Uterus (tissue), 4 donors: ENCODE results near the gene TSNAX. TPM values are rescaled to one million over a fixed set of nuclear protein-coding genes. Genes with fewer than 3 reads are reported as not detected.
"Not testable (repeated sequence)": the region's sequence is repeated elsewhere in the genome, so short reads cannot be mapped to it uniquely, and the experiment has no call there.

Source experiments
- DNase-seq, 2 donors: peaks; one replicate each; pipeline ENCODE4 v3.0.0-alpha.2; 2019 to 2020
- H3K27ac ChIP-seq, 2 donors: fragments of 200-600 bp; sonication (generic); 1 replicate in 1 of 2; 2 replicates in 1 of 2; pipeline ENCODE4 v1.5.1; 2016 to 2018
- H3K27me3 ChIP-seq, 2 donors: fragments of 200-600 bp; sonication (generic); one replicate each; pipeline ENCODE4 v1.5.1; 2018 to 2019; ENCODE audit warnings: control low read depth in 1 of 2
- H3K36me3 ChIP-seq, 2 donors: fragments of 200-600 bp; sonication (generic); one replicate each; pipeline ENCODE4 v1.5.1; 2019; ENCODE audit warnings: control low read depth in 1 of 2
- H3K4me1 ChIP-seq, 2 donors: fragments of 200-600 bp; sonication (generic); one replicate each; pipeline ENCODE4 v1.5.1; 2018 to 2019; ENCODE audit warnings: control low read depth in 1 of 2
- H3K4me3 ChIP-seq, 2 donors: fragments of 200-600 bp; sonication (generic); 1 replicate in 1 of 2; 2 replicates in 1 of 2; pipeline ENCODE4 v1.5.1; 2018 to 2019; ENCODE audit warnings: mild to moderate bottlenecking in 1 of 2
- H3K9me3 ChIP-seq, 2 donors: fragments of 200-600 bp; sonication (generic); one replicate each; pipeline ENCODE4 v1.5.1; 2019; ENCODE audit warnings: control low read depth in 1 of 2
- CTCF ChIP-seq, 4 experiments: fragments of 200-600 bp in 2 of 4; fragments of 450-650 bp in 2 of 4; sonication (generic) in 2 of 4; IDR thresholded peaks; one replicate each; pipeline ENCODE4 v1.5.1; 2016 to 2019; ENCODE audit warnings: antibody characterized with exemption in 4 of 4, mild to moderate bottlenecking in 2 of 4, moderate library complexity in 1 of 4
- POLR2A ChIP-seq, 2 donors: fragments of 450-650 bp; IDR thresholded peaks; one replicate each; pipeline ENCODE4 v1.6.1; 2016; ENCODE audit warnings: antibody characterized with exemption in 2 of 2, mild to moderate bottlenecking in 1 of 2, moderate library complexity in 1 of 2
- intact Hi-C: fragments of 100-400 bp; cut with DNase I; formaldehyde crosslinking; loops from one replicate; pipeline ENCODE4 v1.15.1; 2023; ENCODE audit warnings: low total_unique reads
- total RNA-seq, 4 donors: library from RNA; depleted of rRNA in 3 of 4; stranded (reverse); fragments of >200 nt in 3 of 4; gene quantifications; one replicate each; pipeline versions ENCODE4 v1.1.0 to v1.2.4, GENCODE V29; 2014 to 2023
- donor health status: DM: yes; HTN: yes; CAD: no.

Gene TSNAX
- total RNA-seq, 4 donors from 2014 or later, result 30.6 to 142 (median 63.9) TPM

DNA sequence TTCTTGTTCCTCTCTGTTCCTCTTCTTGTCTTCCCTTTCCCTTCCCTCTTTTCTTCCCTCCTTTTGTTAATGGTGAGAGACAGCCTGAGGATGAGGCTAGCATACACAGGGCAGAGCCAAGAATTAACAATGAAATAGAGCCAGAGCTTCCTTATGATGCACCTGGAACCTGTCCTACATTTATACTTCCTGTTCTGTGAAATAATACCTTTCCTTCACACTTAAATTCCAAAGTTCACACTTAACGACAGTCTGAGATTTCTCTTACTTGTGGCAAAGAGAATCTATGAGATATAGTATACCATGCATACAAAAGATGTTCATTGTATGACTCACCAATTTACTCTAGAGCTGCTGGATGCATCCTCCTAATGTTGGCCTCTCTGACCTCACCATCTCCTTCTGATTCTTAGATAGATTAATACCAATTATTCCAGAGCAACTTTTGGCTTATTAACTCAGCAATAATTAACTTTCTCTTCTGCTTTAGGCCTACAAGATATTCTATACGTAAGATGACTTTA lies 30.8 kb upstream of the TSNAX start:
- Histone ChIP-seq H3K4me1 (no peaks in the 10 kb centered on the region), H3K4me3 (no peak overlapping the region), H3K27me3 (no peaks in the 10 kb centered on the region), H3K9me3 (no peaks in the 10 kb centered on the region), H3K36me3 (no peaks in the 10 kb centered on the region), H3K27ac (no peak overlapping the region)
- intact Hi-C loops, result no loop called here
- TF ChIP-seq POLR2A (IDR thresholded peaks at IDR 0.05) (no peak), CTCF (IDR thresholded peaks at IDR 0.05) (no peak)
- DNase-seq, result no peak

GRCh38 chr1:231499148-231499763 lies 29.2 kb upstream of the TSNAX start:
- Histone ChIP-seq H3K36me3 (no peaks in the 10 kb centered on the region), H3K4me3 (no peak overlapping the region), H3K27ac (no peak overlapping the region), H3K4me1 (no peaks in the 10 kb centered on the region), H3K9me3 (no peaks in the 10 kb centered on the region), H3K27me3 (no peaks in the 10 kb centered on the region)
- intact Hi-C loops, result no loop called here
- TF ChIP-seq CTCF (IDR thresholded peaks at IDR 0.05), result no peak
- no peak for TF ChIP-seq POLR2A (IDR thresholded peaks at IDR 0.05)
- DNase-seq, result no peak

GRCh38 chr1:231500666-231501065 lies 27.8 kb upstream of the TSNAX start:
- no peak overlapping the region for H3K4me3 ChIP-seq
- H3K36me3 ChIP-seq, result no peaks in the 10 kb centered on the region
- no peaks in the 10 kb centered on the region for H3K27me3 ChIP-seq
- no peak for DNase-seq
- H3K9me3 ChIP-seq, result no peaks in the 10 kb centered on the region
- intact Hi-C loops, result no loop called here
- H3K4me1 ChIP-seq, result no peaks in the 10 kb centered on the region
- no peak overlapping the region for H3K27ac ChIP-seq
- TF ChIP-seq CTCF (IDR thresholded peaks at IDR 0.05) (no peak), POLR2A (IDR thresholded peaks at IDR 0.05) (no peak)

DNA sequence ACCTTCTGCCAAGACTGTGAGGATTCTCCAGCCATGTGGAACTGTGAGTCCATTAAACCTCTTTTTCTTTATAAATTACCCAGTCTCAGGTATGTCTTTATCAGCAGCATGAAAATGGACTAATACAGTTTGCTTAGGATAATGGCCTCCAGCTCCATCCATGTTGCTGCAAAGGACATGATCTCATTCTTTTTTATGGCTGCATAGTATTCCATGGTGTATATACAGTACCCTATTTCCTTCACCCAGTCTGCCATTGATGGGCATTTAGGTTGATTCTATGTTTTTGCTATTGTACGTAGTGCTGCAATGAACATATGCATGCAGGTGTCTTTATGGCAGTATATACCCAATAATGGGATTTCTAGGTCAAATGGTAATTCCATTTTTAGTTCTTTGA lies 25.3 kb upstream of the TSNAX start:
- H3K4me3 ChIP-seq, H3K9me3 ChIP-seq, DNase-seq, H3K27ac ChIP-seq, intact Hi-C loops, H3K27me3 ChIP-seq, H3K36me3 ChIP-seq, H3K4me1 ChIP-seq: not testable (repeated sequence)

DNA sequence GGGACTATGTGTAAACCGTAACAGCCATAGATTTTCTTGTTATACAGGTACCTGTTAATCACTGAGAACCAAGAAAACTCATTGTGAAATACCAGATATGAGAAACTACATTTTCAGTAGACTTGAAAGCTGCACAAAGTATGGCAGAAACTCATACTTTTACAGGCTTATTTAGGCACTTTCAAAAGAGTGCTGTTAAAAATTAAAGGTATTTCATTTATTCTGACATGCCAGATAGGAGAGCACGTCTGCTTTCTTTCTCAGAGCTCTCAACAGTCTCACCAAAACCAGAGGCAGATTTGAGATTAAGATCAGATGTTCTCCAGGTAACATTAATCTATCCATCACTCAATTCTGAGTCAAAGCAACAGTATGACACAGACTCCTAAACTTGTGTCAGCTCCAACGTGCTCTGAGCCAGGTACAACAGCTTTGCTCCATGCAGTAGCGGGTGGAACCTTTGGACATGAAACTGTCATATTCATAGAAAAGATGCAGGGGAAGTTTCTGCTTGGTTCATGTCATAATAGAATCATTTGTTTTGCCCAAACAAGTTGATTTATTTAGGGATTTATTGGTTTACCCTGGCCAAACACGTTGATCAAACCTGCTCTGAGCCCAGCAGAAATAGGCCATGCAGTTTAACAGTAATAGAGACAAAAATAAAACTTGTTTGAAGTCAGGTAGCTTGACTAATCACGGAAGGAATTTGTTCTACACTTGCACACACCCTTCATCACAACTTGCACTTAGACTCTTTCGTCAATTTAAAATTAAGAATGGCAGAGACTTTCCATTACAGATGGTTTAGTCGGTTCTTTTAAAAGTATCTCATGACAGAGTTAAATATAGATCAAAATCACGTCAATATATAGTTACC lies 20.8 kb upstream of the TSNAX start:
- TF ChIP-seq POLR2A (IDR thresholded peaks at IDR 0.05) (no peak), CTCF (IDR thresholded peaks at IDR 0.05) (no peak)
- Histone ChIP-seq H3K27me3 (no peaks in the 10 kb centered on the region), H3K27ac (no peak overlapping the region), H3K4me1 (no peaks in the 10 kb centered on the region), H3K4me3 (no peak overlapping the region), H3K36me3 (no peaks in the 10 kb centered on the region), H3K9me3 (no peaks in the 10 kb centered on the region)
- DNase-seq, result no peak
- intact Hi-C loops, result no loop called here
